Measurements from ENCODE around the gene KLF11.
A peak's percentile ranks its signal among the peaks of the same experiment; 100 is the strongest.

Gene KLF11

GRCh38 chr2:10071176-10071575 lies 27.8 kb downstream of the KLF11 start:
- TF ChIP-seq, protein P1, sequence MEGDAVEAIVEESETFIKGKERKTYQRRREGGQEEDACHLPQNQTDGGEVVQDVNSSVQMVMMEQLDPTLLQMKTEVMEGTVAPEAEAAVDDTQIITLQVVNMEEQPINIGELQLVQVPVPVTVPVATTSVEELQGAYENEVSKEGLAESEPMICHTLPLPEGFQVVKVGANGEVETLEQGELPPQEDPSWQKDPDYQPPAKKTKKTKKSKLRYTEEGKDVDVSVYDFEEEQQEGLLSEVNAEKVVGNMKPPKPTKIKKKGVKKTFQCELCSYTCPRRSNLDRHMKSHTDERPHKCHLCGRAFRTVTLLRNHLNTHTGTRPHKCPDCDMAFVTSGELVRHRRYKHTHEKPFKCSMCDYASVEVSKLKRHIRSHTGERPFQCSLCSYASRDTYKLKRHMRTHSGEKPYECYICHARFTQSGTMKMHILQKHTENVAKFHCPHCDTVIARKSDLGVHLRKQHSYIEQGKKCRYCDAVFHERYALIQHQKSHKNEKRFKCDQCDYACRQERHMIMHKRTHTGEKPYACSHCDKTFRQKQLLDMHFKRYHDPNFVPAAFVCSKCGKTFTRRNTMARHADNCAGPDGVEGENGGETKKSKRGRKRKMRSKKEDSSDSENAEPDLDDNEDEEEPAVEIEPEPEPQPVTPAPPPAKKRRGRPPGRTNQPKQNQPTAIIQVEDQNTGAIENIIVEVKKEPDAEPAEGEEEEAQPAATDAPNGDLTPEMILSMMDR (IDR thresholded peaks at IDR 0.05; ENCODE audit: low read depth, low read length, missing control alignments): no peak
- Histone ChIP-seq H3K27ac (no peak overlapping the region), H3K36me3 (replicated peaks) (no peaks in the 10 kb centered on the region), H3K27me3 (replicated peaks) (peaks cover 6% of the 10 kb centered on the region), H3K4me3 (ENCODE audit: low read depth, low read length) (no peak overlapping the region)
- no peak for DNase-seq
- in situ Hi-C loops (cut with HindIII; ENCODE audit: low pct_ligation_motif_present, low sequenced_read_pairs): no loop called here

GRCh38 chr2:10071595-10071994 lies 28.2 kb downstream of the KLF11 start:
- in situ Hi-C loops (cut with HindIII; ENCODE audit: low pct_ligation_motif_present, low sequenced_read_pairs): no loop called here
- TF ChIP-seq, protein P1 (IDR thresholded peaks at IDR 0.05; ENCODE audit: low read depth, low read length, missing control alignments): no peak
- Histone ChIP-seq H3K27me3 (replicated peaks) (peaks cover 10% of the 10 kb centered on the region), H3K27ac (no peak overlapping the region), H3K36me3 (replicated peaks) (no peaks in the 10 kb centered on the region), H3K4me3 (ENCODE audit: low read depth, low read length) (no peak overlapping the region)
- no peak for DNase-seq

GRCh38 chr2:10072656-10073480 lies 29.5 kb downstream of the KLF11 start:
- Histone ChIP-seq H3K4me3 (ENCODE audit: low read depth, low read length) (no peak overlapping the region), H3K27me3 (replicated peaks) (peaks cover 21% of the 10 kb centered on the region), H3K27ac (no peak overlapping the region), H3K36me3 (replicated peaks) (no peaks in the 10 kb centered on the region)
- in situ Hi-C loops (cut with HindIII; ENCODE audit: low pct_ligation_motif_present, low sequenced_read_pairs): no loop called here
- DNase-seq: peak; percentile 76
- TF ChIP-seq, protein P1 (IDR thresholded peaks at IDR 0.05; ENCODE audit: low read depth, low read length, missing control alignments): peak; percentile 92

DNA sequence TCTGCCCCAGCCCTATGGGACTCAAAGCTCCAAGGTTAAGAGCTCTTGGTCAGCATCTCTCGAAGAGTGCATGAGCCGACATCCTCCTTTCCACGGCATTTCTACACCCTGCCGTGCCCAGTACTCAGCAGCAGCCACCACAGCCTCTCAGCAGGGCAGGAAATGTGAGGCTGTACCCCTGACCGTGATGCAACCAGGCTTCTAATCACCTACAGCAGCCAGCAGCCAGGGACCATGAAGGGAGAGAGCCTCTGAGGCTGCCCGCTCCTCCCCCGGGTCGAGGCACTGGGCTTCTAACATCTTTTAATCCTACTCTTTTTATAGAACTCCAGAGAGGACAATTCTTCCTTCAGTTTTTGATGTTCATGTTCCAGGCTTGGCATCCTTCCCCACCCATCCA lies 30.4 kb downstream of the KLF11 start:
- DNase-seq: no peak
- Histone ChIP-seq H3K36me3 (replicated peaks) (no peaks in the 10 kb centered on the region), H3K27ac (no peak overlapping the region), H3K27me3 (replicated peaks) (peaks cover 26% of the 10 kb centered on the region), H3K4me3 (ENCODE audit: low read depth, low read length) (no peak overlapping the region)
- in situ Hi-C loops (cut with HindIII; ENCODE audit: low pct_ligation_motif_present, low sequenced_read_pairs): no loop called here
- TF ChIP-seq, protein P1 (IDR thresholded peaks at IDR 0.05; ENCODE audit: low read depth, low read length, missing control alignments): no peak

- H3K27ac ChIP-seq: no peak overlapping the region
- H3K36me3 ChIP-seq (replicated peaks): no peaks in the 10 kb centered on the region
- no peak overlapping the region for H3K4me3 ChIP-seq (ENCODE audit: low read depth, low read length)
- H3K27me3 ChIP-seq (replicated peaks): peaks cover 26% of the 10 kb centered on the region
- no peak for DNase-seq
- TF ChIP-seq, protein P1 (IDR thresholded peaks at IDR 0.05; ENCODE audit: low read depth, low read length, missing control alignments): no peak
- in situ Hi-C loops (cut with HindIII; ENCODE audit: low pct_ligation_motif_present, low sequenced_read_pairs): no loop called here
Observed at GRCh38 chr2:10075101-10075500, 31.8 kb downstream of the KLF11 start.

Data from brain microvascular endothelial cell (primary cell).